Measurements from ENCODE around the gene RGS3.

RGS3 gene

DNA sequence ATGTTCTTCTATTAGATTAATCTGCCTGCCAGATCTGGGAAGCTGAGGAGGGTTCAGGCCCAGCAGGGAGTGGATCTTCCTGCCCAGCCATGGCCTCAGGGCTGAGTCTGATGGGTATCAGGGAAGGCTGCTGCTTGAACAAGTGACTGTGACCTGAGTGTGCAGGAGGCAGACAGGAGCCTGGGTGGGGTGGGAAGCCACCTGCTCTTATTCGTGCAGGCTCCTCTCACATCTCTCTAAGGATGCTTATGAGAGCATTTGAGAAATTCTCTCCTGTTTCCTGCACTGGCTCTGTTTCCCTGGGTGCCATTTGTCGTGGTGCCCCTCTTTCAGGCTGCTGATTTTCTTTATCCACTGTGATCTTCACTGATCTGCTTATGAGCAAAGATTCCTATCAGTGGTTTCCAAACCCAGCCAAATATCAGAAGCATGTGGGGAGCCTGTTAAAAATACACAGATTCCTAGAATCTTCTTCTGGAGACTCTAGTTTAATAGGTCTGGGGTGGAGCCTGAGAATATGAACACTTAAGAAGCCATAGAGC lies 2.1 kb downstream of the RGS3 start:
- peak; percentile 32 for DNase-seq (ENCODE audit: low read depth)

DNA sequence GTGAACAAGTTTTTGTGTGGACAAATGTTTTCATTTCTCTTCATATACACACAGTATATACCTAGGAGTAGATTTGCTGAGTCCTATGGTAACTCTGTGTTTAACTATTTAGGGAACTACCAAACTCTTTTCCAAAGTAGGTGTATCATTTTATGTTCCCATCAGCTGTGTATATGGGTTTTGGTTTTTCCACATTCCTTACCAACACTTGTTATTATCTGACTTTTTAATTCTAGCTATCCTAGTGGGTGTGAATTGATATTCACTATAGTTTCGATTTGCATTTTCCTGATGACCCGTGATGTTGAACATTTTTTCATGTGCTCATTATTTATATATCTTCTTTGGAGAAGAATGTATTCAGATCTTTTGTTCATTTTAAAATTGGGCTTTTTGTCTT lies 3.7 kb downstream of the RGS3 start:
- DNase-seq (ENCODE audit: low read depth), result no peak

- no peak for DNase-seq (ENCODE audit: low read depth)
Measured at GRCh38 chr9:113468716-113469448, 5.4 kb downstream of the RGS3 start.

- peak; percentile 28 for DNase-seq (ENCODE audit: low read depth)
Measured at GRCh38 chr9:113471143-113471542, 7.6 kb downstream of the RGS3 start.

DNA sequence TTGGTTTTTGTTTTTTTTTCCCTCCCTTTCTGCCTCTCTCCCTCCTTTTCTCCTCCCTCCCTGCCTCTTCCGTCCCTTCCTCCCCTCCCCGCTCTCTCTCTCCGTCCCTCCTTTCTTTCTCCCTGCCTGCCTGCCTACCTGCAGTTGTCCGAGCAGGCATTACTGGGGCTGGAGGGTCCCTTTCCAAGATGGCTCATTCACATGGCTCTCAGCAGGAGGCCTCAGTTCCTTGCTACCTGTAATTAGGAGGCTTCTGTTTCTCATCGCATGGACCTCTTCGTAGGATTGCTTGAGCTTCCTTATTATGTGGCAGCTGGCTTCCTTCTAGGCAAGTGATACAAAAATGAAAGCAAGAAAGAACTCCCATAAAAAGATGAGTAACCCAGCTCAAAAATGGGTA lies 8.0 kb downstream of the RGS3 start:
- peak; percentile 50 for DNase-seq (ENCODE audit: low read depth)

- no peak for DNase-seq (ENCODE audit: low read depth)
Measured at GRCh38 chr9:113472199-113472598, 8.7 kb downstream of the RGS3 start.

DNA sequence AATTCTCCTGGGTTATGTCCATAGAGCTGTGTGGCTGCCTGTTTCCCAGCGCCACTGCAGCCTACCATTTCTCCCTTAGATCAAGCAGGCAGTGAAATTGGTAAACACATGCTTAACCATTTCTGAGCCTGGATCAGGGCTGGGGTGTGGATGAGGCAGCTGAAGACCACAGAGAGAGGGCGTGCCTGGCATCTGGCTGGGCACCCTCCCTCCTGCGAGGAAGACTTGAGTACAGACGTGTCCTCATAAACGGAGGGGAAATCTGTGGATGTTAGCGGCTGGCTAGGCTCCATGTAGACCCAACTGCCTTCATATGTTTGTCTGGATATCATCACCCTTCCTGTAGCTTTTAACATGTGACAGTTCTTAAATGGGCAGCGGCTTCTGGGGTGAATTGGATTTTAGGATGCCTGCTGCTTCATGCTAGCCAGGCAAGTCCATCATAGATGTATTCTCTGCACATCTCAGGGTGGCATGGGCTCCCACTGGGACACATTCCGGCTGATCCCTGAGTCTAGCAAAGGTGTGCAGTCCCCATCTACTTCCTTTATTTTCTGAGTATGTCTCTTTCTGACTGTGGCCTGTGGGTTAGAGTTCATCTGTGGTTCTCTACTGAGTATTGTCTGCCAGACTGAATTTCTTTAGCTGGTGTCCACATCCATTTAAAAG lies 11.0 kb downstream of the RGS3 start:
- DNase-seq (ENCODE audit: low read depth), result no peak

GRCh38 chr9:113475031-113475430 lies 11.5 kb downstream of the RGS3 start:
- no peak for DNase-seq (ENCODE audit: low read depth)

- no peak for DNase-seq (ENCODE audit: low read depth)
Measured at GRCh38 chr9:113475992-113476391, 12.5 kb downstream of the RGS3 start.

DNA sequence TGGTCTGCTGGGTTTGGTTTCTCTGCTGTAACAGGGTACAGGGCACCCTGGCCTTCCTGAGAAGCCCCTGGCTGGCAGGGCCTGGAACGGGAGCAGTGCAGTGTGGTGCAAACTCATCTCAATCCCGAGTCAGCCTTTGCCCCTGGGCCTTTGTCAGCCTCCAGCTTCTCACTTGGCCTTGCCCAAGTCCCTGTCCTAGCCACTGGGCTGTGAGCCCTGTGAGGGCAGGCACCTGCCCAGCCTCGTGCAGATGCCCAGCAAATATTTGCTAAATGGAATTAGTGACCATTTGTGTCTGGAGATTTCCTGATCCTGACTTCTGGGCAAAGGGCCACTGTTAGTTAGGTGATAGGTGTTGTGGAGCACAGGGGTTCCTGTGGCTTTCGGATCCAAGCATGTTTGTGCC lies 13.0 kb downstream of the RGS3 start:
- DNase-seq (ENCODE audit: low read depth), result no peak

DNA sequence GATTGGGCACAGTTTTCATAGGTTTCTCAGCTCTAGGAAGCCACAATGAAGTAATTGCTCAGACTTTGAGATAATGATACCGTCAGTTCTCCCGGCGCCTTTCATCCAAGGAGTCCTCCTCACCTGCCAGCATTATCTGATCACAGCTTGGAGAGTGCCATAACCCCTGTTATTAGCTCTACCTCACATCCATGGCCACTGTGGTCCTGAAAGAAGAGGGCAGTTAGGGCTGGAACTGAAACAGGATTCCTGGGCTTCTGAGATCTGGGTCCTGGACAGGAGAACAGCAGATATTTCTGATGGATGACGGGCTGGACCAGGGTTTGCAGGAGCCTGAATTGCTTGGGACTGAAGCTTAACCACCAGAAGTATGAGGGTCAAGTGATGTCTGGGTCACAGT lies 13.5 kb downstream of the RGS3 start:
- no peak for DNase-seq (ENCODE audit: low read depth)

- no peak for DNase-seq (ENCODE audit: low read depth)
Measured at GRCh38 chr9:113477661-113478060, 14.1 kb downstream of the RGS3 start.

- DNase-seq (ENCODE audit: low read depth), result no peak
Measured at GRCh38 chr9:113479174-113479621, 15.7 kb downstream of the RGS3 start.

- DNase-seq (ENCODE audit: low read depth), result no peak
Measured at GRCh38 chr9:113480612-113481011, 17.1 kb downstream of the RGS3 start.

- no peak for DNase-seq (ENCODE audit: low read depth)
Measured at GRCh38 chr9:113481176-113481787, 17.8 kb downstream of the RGS3 start.

DNA sequence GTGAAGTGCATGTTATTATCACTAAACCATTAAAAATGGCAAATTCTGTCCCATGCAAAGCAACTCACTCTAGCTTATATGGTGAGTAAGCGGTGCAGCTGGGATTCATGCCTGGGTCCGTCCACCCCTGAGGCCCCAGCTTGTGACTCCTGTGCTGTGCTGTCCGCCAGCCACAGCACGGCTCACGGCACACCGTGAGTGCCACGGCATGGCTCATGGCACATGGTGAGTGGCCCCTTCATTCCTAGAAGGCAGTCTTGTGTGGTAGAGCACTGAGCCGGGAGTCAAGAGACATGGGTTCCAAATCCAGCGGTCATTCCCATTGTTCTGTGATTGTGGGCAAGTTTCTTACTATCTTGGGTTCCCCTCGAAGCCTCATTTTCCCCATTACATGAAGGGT lies 18.8 kb downstream of the RGS3 start:
- DNase-seq (ENCODE audit: low read depth), result no peak

GRCh38 chr9:113482991-113483675 lies 19.6 kb downstream of the RGS3 start:
- no peak for DNase-seq (ENCODE audit: low read depth)

GRCh38 chr9:113483676-113484257 lies 20.2 kb downstream of the RGS3 start:
- no peak for DNase-seq (ENCODE audit: low read depth)

DNA sequence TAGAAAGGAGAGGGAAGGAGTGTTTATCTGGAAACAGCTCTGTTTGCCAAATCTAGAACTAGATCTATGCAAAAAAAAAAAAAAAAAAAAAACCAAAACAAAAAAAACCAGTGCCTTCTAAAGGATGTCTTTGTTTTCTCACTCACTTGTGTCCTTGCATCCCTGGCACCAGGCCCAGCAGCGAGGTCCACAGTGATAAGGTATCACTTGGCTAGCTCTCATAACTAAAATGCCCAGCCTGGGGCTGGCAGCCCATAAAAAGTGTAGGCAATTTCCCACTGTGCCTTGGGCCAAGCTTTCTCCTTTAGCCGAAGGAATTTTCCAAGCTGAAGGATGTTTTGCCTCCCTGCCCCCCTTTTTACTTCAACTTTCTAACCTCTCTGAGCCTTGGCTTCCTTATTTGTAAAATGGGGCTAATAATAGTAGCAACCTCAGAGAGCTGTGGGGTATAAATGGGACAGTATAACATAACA lies 20.8 kb downstream of the RGS3 start:
- DNase-seq (ENCODE audit: low read depth), result peak; percentile 82

DNA sequence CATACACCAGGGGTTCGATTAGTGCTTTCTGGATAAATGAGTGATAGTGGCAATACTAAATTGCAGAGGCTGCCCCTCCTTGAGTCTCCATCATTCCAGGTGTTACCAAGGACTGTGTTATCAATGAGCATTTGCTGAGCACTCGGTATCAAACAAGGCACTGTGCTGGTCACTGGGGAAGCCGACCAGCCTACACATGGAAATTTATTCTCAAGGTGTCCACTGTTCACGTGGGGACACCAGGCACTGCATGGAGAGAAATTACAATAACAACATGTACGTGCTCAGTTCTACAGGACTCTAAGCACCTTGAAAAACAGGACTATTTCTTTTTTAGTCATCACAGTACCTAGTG lies 22.2 kb downstream of the RGS3 start:
- DNase-seq (ENCODE audit: low read depth), result no peak

- no peak for DNase-seq (ENCODE audit: low read depth)
Measured at GRCh38 chr9:113486327-113486726, 22.8 kb downstream of the RGS3 start.

- no peak for DNase-seq (ENCODE audit: low read depth)
Measured at GRCh38 chr9:113488071-113488470, 24.5 kb downstream of the RGS3 start.
